HG03066 (cell line): ENCODE measurements around the gene EIF5.

ENCODE experiments used
- ATAC-seq: cut with Tn5 transposase; IDR thresholded peaks from one replicate; pipeline ENCODE4 v1.9.1; 2021; ENCODE audit warnings: low read depth; ENCODE audit not compliant: unreplicated experiment

The EIF5 gene

GRCh38 chr14:103391048-103391447, 57.0 kb downstream of the EIF5 start:
- no peak for ATAC-seq

- no peak for ATAC-seq
Observed at GRCh38 chr14:103392106-103392505, 58.1 kb downstream of the EIF5 start.

- ATAC-seq = no peak
Observed at GRCh38 chr14:103392572-103392971, 58.5 kb downstream of the EIF5 start.

DNA sequence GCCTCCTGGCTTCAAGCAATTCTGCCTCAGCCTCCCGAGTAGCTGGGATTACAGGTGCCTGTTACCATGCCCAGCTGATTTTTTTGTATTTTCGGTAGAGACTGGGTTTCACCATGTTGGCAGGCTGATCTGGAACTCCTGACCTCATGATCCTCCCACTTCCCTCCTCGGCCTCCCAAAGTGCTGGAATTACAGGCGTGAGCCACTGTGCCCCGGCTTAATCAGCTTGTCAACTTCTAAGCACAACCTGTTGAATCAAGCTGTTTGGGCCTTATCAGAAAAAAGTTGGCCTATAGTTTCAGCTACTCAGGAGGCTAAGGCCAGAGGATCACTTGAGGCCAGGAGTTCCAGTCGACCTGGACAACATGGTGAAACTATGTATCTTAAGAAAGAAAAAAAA, 59.0 kb downstream of the EIF5 start:
- ATAC-seq = no peak

DNA sequence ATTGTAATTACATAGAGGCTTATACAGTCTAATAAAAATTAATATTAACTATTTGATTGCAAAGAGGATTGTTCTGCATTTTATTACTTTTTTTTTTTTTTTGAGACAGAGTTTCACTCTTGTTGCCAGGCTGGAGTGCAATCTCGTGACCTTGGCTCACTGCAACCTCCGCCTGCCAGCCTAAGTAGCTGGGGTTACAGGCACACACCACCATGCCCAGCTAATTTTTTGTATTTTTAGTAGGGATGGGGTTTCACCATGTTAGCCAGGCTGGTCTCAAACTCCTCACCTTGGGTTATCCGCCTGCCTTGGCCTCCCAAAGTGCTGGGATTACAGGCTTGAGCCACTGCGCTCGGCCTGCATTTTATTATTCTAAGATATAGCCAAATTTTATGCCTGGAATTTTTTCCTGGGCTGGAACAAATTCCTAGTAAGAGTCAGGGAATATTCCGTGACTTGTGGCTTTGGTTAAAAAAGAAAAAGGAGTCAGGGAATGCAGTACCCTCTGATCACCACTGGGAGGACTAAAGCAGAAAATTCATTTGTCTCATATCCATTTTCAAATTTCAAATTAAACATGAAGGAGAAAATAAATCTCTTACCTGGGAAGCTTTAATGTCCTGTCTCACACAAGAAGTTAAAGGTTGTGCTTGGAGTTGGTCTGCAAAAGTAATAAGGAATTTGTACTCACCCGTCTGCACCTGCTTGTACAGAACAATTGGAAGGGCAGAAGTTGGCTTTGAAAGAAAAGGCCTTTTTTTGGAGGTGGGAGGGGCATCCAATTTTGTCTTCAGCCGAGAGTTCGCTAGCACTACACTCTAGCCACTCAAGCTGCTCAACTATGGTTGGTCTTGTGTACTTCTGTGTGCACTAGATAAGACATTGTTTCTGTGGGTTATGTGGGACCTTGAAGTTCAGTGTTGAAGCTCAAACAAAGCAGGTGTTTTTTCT, 59.9 kb downstream of the EIF5 start:
- no peak for ATAC-seq
